Right cardiac atrium (tissue), 5 donors: ENCODE data around the gene POU2AF2. TPM values are rescaled to one million over a fixed set of nuclear protein-coding genes. Genes with fewer than 3 reads are reported as not detected.

ENCODE experiments used
- ATAC-seq, 2 donors: fragments of 200-7000 bp; cut with Tn5 transposase; one replicate each; pipeline versions ENCODE4 v1.8.0 to v1.9.1; 2020; ENCODE audit warnings: moderate library complexity in 2 of 2, mild to moderate bottlenecking in 1 of 2
- DNase-seq, 3 donors: peaks; one replicate each; pipeline ENCODE4 v3.0.0-alpha.2; 2020
- H3K27ac ChIP-seq: one replicate; pipeline ENCODE4 v1.5.1; 2013; ENCODE audit warnings: mild to moderate bottlenecking, low read length, control low read depth, moderate library complexity
- H3K27me3 ChIP-seq: one replicate; pipeline ENCODE4 v1.6.1; 2013; ENCODE audit not compliant: control insufficient read depth, insufficient read depth
- H3K4me1 ChIP-seq: one replicate; pipeline ENCODE4 v1.6.1; 2013; ENCODE audit warnings: low read length; ENCODE audit not compliant: control insufficient read depth, insufficient read depth
- H3K4me3 ChIP-seq: one replicate; pipeline ENCODE4 v1.5.1; 2013; ENCODE audit warnings: low read length, control low read depth
- H3K9me3 ChIP-seq: one replicate; pipeline ENCODE4 v1.6.1; 2013; ENCODE audit warnings: low read length; ENCODE audit not compliant: control insufficient read depth
- WGBS: extraction: QIAGEN DNeasy Blood & Tissue Kit; methylation state at CpG from one replicate; pipeline ENCODE4 v1.1.7; 2013; 5-methylcytosine and 5-hydroxymethylcytosine counted together
- intact Hi-C, 4 donors: fragments of 100-400 bp; cut with DNase I; formaldehyde crosslinking; loops; one replicate each; pipeline versions ENCODE4 v1.11.0 to v1.14.0; 2022 to 2023
- long read RNA-seq, 4 donors: library from polyadenylated mRNA; unstranded; transcript quantifications; one replicate each; pipeline ENCODE4 v2.0.0, GENCODE V29; 2020 to 2021
- polyA plus RNA-seq: library from polyadenylated mRNA; stranded (reverse); fragments of 200-250 nt; gene quantifications from one replicate; pipeline ENCODE4 v1.2.3, GENCODE V29; 2013
- total RNA-seq, 4 donors: library from RNA; stranded (reverse); fragmentation: NEBNext Ultra II Directional; extraction: Animal tissue kit (Norgen Biotek cat#: 25700); gene quantifications; one replicate each; pipeline ENCODE4 v1.2.1, GENCODE V29; 2021
- donor health status: healthy with polysubstance abuse.
- donor health status: DM: no; HTN: yes; CAD: no.
- donor health status: DM: no; HTN: no; CAD: no.
- donor health status: DM: no; HTN: yes; CAD: no; lungs with severe emphysema.
- donor health status: DM: yes; HTN: yes; CAD: no.

Gene POU2AF2, protein sequence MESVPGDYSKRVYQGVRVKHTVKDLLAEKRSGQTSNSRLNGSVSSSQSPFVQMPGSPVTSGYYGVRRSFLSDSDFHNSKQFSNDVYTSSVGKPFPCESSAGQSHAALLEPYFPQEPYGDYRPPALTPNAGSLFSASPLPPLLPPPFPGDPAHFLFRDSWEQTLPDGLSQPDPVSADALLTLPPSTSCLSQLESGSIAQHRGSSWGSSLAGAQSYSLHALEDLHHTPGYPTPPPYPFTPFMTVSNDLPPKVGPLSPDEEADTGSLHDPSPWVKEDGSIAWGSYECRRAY
- total RNA-seq (not detected), polyA plus RNA-seq (not detected)
- long read RNA-seq, donor 1: 0 reads
- long read RNA-seq, donor 2: 0 reads
- long read RNA-seq, donor 3: 0 reads
- long read RNA-seq, donor 4: 0 reads

DNA sequence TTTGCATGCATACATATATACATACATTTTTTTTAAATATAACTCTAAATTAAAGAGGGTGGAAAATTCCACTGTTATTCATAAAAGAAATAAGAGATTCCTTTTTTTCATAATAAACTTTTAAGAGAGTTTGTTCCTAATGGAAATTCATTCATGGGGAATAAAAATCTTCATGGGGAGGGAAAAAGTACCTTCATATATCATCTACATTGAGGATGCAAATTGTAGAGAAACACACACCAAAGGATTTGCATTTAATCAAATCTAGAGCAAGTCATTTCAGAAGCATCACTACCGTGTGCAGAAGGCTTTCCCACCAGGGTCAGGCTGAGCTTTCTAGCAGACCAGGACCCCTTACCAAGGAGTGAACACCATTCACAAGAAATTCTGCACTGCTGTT, at the start of gene POU2AF2:
Gene POU2AF2 (plus strand): TSS at position 301 of the 400 bp plus-strand sequence. CDS start 129 bp downstream, outside the sequence.
- intact Hi-C loops: no loop called here
- Histone ChIP-seq H3K27ac (no peak within 1 kb of the TSS), H3K4me1 (no peaks in the 10 kb centered on the region), H3K4me3 (no peak within 1 kb of the TSS), H3K9me3 (no peaks in the 10 kb centered on the region), H3K27me3 (no peaks in the 10 kb centered on the region)
- no peak for ATAC-seq
- DNase-seq: no peak
- WGBS: 72% methylated on average over 1 of the region's 1 CpG

GRCh38 chr11:111200010-111200534, 45.5 kb upstream of the POU2AF2 start:
- Histone ChIP-seq H3K4me3 (no peak overlapping the region), H3K4me1 (no peaks in the 10 kb centered on the region), H3K27ac (no peak overlapping the region), H3K9me3 (no peaks in the 10 kb centered on the region), H3K27me3 (no peaks in the 10 kb centered on the region)
- WGBS: 57% methylated on average over 3 of the region's 3 CpGs
- no peak for DNase-seq
- ATAC-seq: no peak
- intact Hi-C loops: no loop called here

- intact Hi-C loops: no loop called here
Measured at GRCh38 chr11:111204211-111204610, 41.3 kb upstream of the POU2AF2 start.

GRCh38 chr11:111205632-111206385, 39.7 kb upstream of the POU2AF2 start:
- intact Hi-C loops: no loop called here
- Histone ChIP-seq H3K4me1 (no peaks in the 10 kb centered on the region), H3K4me3 (no peak overlapping the region), H3K27ac (no peak overlapping the region), H3K9me3 (no peaks in the 10 kb centered on the region), H3K27me3 (no peaks in the 10 kb centered on the region)
- 80% methylated on average over 3 of the region's 3 CpGs for WGBS
- ATAC-seq (no peak), DNase-seq (no peak)

More at GRCh38 chr11:111204211-111204610, 41.3 kb upstream of the POU2AF2 start:
- H3K4me1 ChIP-seq: no peaks in the 10 kb centered on the region
- H3K9me3 ChIP-seq: no peaks in the 10 kb centered on the region
- H3K4me3 ChIP-seq: no peak overlapping the region
- DNase-seq (no peak), ATAC-seq (no peak)
- no peaks in the 10 kb centered on the region for H3K27me3 ChIP-seq
- H3K27ac ChIP-seq: no peak overlapping the region

- no peak overlapping the region for H3K27ac ChIP-seq
- DNase-seq: no peak
- WGBS: 48% methylated on average over 1 of the region's 1 CpG
- no peaks in the 10 kb centered on the region for H3K4me1 ChIP-seq
- intact Hi-C loops: no loop called here
- no peak overlapping the region for H3K4me3 ChIP-seq
- H3K9me3 ChIP-seq: no peaks in the 10 kb centered on the region
- no peak for ATAC-seq
- no peaks in the 10 kb centered on the region for H3K27me3 ChIP-seq
Measured at GRCh38 chr11:111206472-111206871, 39.1 kb upstream of the POU2AF2 start.

DNA sequence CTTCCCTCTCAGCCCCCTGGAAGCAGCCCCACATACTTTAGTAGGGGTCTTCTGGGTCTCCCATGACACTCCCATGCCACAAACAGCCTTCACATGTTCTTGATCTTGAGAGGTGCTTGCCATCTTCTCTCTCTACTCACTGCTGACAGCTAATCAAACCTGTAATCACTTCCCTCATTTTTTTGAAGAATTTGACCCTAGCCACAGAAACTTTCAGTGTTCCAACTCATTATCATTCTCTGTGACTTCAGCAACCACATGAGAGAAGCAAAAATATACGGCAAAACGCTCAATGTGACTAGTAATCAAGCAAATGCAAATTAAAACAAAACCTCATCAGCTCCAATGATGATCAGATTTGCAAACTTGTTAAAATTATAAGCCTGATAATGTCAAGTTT, 38.3 kb upstream of the POU2AF2 start:
- Histone ChIP-seq H3K9me3 (no peaks in the 10 kb centered on the region), H3K27ac (no peak overlapping the region), H3K4me3 (no peak overlapping the region), H3K27me3 (no peaks in the 10 kb centered on the region), H3K4me1 (no peaks in the 10 kb centered on the region)
- WGBS: 90% methylated on average over 2 of the region's 2 CpGs
- no peak for ATAC-seq
- no peak for DNase-seq
- intact Hi-C loops: no loop called here

- H3K4me1 ChIP-seq: no peaks in the 10 kb centered on the region
- ATAC-seq (no peak), DNase-seq (no peak)
- WGBS: 67% methylated on average over 4 of the region's 4 CpGs
- no peak overlapping the region for H3K4me3 ChIP-seq
- H3K27me3 ChIP-seq: no peaks in the 10 kb centered on the region
- H3K27ac ChIP-seq: no peak overlapping the region
- intact Hi-C loops: no loop called here
- H3K9me3 ChIP-seq: no peaks in the 10 kb centered on the region
Measured at GRCh38 chr11:111209543-111210355, 35.8 kb upstream of the POU2AF2 start.

GRCh38 chr11:111213256-111213655, 32.3 kb upstream of the POU2AF2 start:
- DNase-seq (no peak), ATAC-seq (no peak)
- 93% methylated on average over 3 of the region's 3 CpGs for WGBS
- Histone ChIP-seq H3K9me3 (no peaks in the 10 kb centered on the region), H3K4me3 (no peak overlapping the region), H3K4me1 (no peaks in the 10 kb centered on the region), H3K27ac (no peak overlapping the region), H3K27me3 (no peaks in the 10 kb centered on the region)
- intact Hi-C loops: no loop called here

GRCh38 chr11:111220721-111221120, 24.8 kb upstream of the POU2AF2 start:
- Histone ChIP-seq H3K27me3 (no peaks in the 10 kb centered on the region), H3K27ac (no peak overlapping the region), H3K9me3 (no peaks in the 10 kb centered on the region), H3K4me1 (no peaks in the 10 kb centered on the region), H3K4me3 (no peak overlapping the region)
- no peak for DNase-seq
- ATAC-seq: no peak
- intact Hi-C loops: loop anchor here in 1 of 4 donors (10.0 kb wide), 1 partner anchor 506 kb away; the partner anchor contains the start of gene ARHGAP20

- intact Hi-C loops: loop anchor here in 1 of 4 donors (10.0 kb wide), 1 partner anchor 506 kb away; the partner anchor contains the start of gene ARHGAP20
- WGBS: 78% methylated on average over 4 of the region's 4 CpGs
- H3K9me3 ChIP-seq: no peaks in the 10 kb centered on the region
- DNase-seq (no peak), ATAC-seq (no peak)
- no peak overlapping the region for H3K4me3 ChIP-seq
- H3K27me3 ChIP-seq: no peaks in the 10 kb centered on the region
- no peak overlapping the region for H3K27ac ChIP-seq
- H3K4me1 ChIP-seq: no peaks in the 10 kb centered on the region
Measured at GRCh38 chr11:111221208-111221607, 24.3 kb upstream of the POU2AF2 start.
